Left hindlimb (tissue), 1 donor: Measurements from ENCODE around the gene BCOR.
A peak's percentile ranks its signal among the peaks of the same experiment; 100 is the strongest.

Experiments
- DNase-seq: peaks from one replicate; pipeline ENCODE4 v3.0.0-alpha.2; 2018

The BCOR gene

GRCh38 chrX:40013266-40014195 lies 84.2 kb downstream of the BCOR start:
- DNase-seq = peak; percentile 78

GRCh38 chrX:40012868-40013265 lies 84.9 kb downstream of the BCOR start:
- peak; percentile 56 for DNase-seq

GRCh38 chrX:40012039-40012867 lies 85.5 kb downstream of the BCOR start:
- DNase-seq = no peak

- no peak for DNase-seq
Observed at GRCh38 chrX:40011322-40012038, 86.3 kb downstream of the BCOR start.

- DNase-seq = no peak
Observed at GRCh38 chrX:40010550-40011321, 87.0 kb downstream of the BCOR start.

- no peak for DNase-seq
Observed at GRCh38 chrX:40009890-40010289, 87.9 kb downstream of the BCOR start.

- DNase-seq = peak; percentile 55
Observed at GRCh38 chrX:40009462-40009851, 88.3 kb downstream of the BCOR start.

GRCh38 chrX:40008791-40009461 lies 88.8 kb downstream of the BCOR start:
- peak; percentile 69 for DNase-seq

GRCh38 chrX:40007756-40008705 lies 89.7 kb downstream of the BCOR start:
- DNase-seq = peak; percentile 66

GRCh38 chrX:40007131-40007755 lies 90.5 kb downstream of the BCOR start:
- DNase-seq = peak; percentile 60

GRCh38 chrX:40006106-40007017 lies 91.4 kb downstream of the BCOR start:
- DNase-seq = peak; percentile 67

GRCh38 chrX:40005292-40006011 lies 92.3 kb downstream of the BCOR start:
- peak; percentile 47 for DNase-seq

- DNase-seq = no peak
Observed at GRCh38 chrX:40004921-40005291, 92.9 kb downstream of the BCOR start.

- no peak for DNase-seq
Observed at GRCh38 chrX:40004246-40004535, 93.6 kb downstream of the BCOR start.

GRCh38 chrX:40003428-40004245 lies 94.1 kb downstream of the BCOR start:
- no peak for DNase-seq

- DNase-seq = no peak
Observed at GRCh38 chrX:40003071-40003427, 94.7 kb downstream of the BCOR start.
